BE2C (cell line): ENCODE data around the gene NFS1. TPM values are rescaled to one million over a fixed set of nuclear protein-coding genes. Genes with fewer than 3 reads are reported as not detected.
"Not testable (repeated sequence)": the region's sequence is repeated elsewhere in the genome, so short reads cannot be mapped to it uniquely, and the experiment has no call there.

Experiments used
- DNase-seq: peaks from one replicate; pipeline ENCODE4 v3.0.0-alpha.2; 2020
- H3K27me3 ChIP-seq: fragments of 250-450 bp; sonication (Bioruptor Pico); 2 replicates; pipeline ENCODE4 v1.5.1; 2020; ENCODE audit warnings: mild to moderate bottlenecking
- H3K36me3 ChIP-seq: fragments of 250-450 bp; sonication (Bioruptor Pico); 2 replicates; pipeline ENCODE4 v1.5.1; 2020; ENCODE audit warnings: mild to moderate bottlenecking
- H3K4me1 ChIP-seq: fragments of 250-450 bp; sonication (Bioruptor Pico); 2 replicates; pipeline ENCODE4 v1.5.1; 2020
- H3K4me3 ChIP-seq: 2 replicates; pipeline ENCODE4 v1.5.1; 2011; ENCODE audit warnings: low read depth, low read length
- H3K9me3 ChIP-seq: fragments of 250-450 bp; sonication (Bioruptor Pico); 2 replicates; pipeline ENCODE4 v1.5.1; 2020
- CTCF ChIP-seq: IDR thresholded peaks from 2 replicates; pipeline ENCODE4 v1.5.1; 2012; ENCODE audit warnings: mild to moderate bottlenecking, low read depth, low read length
- polyA plus RNA-seq: library from polyadenylated mRNA; unstranded; fragments of >200 nt; gene quantifications from one replicate; pipeline ENCODE4 v1.2.1, GENCODE V29; 2012; ENCODE audit warnings: low read depth, missing spikeins; ENCODE audit not compliant: insufficient read length, insufficient read depth

The NFS1 gene
- polyA plus RNA-seq = 21.3 TPM

- DNase-seq = peak; percentile 95
- peak within 1 kb of the TSS; percentile 89 for H3K4me3 ChIP-seq
- no peaks in the 10 kb centered on the region for H3K9me3 ChIP-seq
- peak; percentile 43 for TF ChIP-seq CTCF
- H3K4me1 ChIP-seq = no peaks in the 10 kb centered on the region
- H3K27me3 ChIP-seq = no peaks in the 10 kb centered on the region
- H3K36me3 ChIP-seq = peaks cover 37% of the 10 kb centered on the region
Observed at GRCh38 chr20:35699127-35699956, at the start of gene NFS1, which contains the start of gene ROMO1. Gene NFS1 (minus strand): TSS chr20:35699352. CDS start chr20:35699288, 64 bp downstream. Gene ROMO1 (plus strand): TSS chr20:35699405. CDS start chr20:35699633, 228 bp downstream.

GRCh38 chr20:35744492-35744841, 45.3 kb upstream of the NFS1 start:
- H3K4me1 ChIP-seq, DNase-seq, H3K4me3 ChIP-seq, H3K9me3 ChIP-seq, H3K27me3 ChIP-seq: not testable (repeated sequence)
- peaks cover 24% of the 10 kb centered on the region for H3K36me3 ChIP-seq

- Histone ChIP-seq H3K36me3 (peaks cover 29% of the 10 kb centered on the region), H3K4me3 (no peak overlapping the region), H3K27me3 (no peaks in the 10 kb centered on the region), H3K4me1 (peaks cover 10% of the 10 kb centered on the region), H3K9me3 (no peaks in the 10 kb centered on the region)
- TF ChIP-seq CTCF = no peak
- no peak for DNase-seq
Observed at GRCh38 chr20:35743693-35744491, 44.7 kb upstream of the NFS1 start.

GRCh38 chr20:35742741-35743523, 43.8 kb upstream of the NFS1 start:
- Histone ChIP-seq H3K4me3 (peak overlapping the region; percentile 87), H3K36me3 (peaks cover 39% of the 10 kb centered on the region), H3K27me3 (no peaks in the 10 kb centered on the region), H3K9me3 (no peaks in the 10 kb centered on the region), H3K4me1 (peaks cover 10% of the 10 kb centered on the region)
- DNase-seq = no peak
- no peak for TF ChIP-seq CTCF

GRCh38 chr20:35741892-35742740, 43.0 kb upstream of the NFS1 start, which contains the start of gene RBM39:
Gene RBM39 (minus strand): TSS chr20:35742260. CDS start chr20:35740874, 1,386 bp downstream.
- H3K9me3 ChIP-seq = no peaks in the 10 kb centered on the region
- peaks cover 10% of the 10 kb centered on the region for H3K4me1 ChIP-seq
- peak within 1 kb of the TSS; percentile 87 for H3K4me3 ChIP-seq
- H3K36me3 ChIP-seq = peaks cover 47% of the 10 kb centered on the region
- peak; percentile 100 for DNase-seq
- no peaks in the 10 kb centered on the region for H3K27me3 ChIP-seq
- TF ChIP-seq CTCF = peak; percentile 51
